SK-N-SH treated with all-trans-retinoic acid at 6 μM for 48 hours (cell line): ENCODE results near the gene ABCA13.

Source experiments
- ARNTL ChIP-seq: fragments of 450-650 bp; formaldehyde crosslinking; IDR thresholded peaks from 2 replicates; pipeline ENCODE4 v1.5.0; 2020; ENCODE audit warnings: low read depth, mild to moderate bottlenecking, moderate library complexity, borderline replicate concordance
- BACH2 ChIP-seq: fragments of 250-450 bp; sonication (Bioruptor Pico); IDR thresholded peaks from 2 replicates; pipeline ENCODE4 v1.9.0; 2021; ENCODE audit warnings: mild to moderate bottlenecking, borderline replicate concordance
- CSDC2 ChIP-seq: fragments of 250-450 bp; sonication (Bioruptor Pico); IDR thresholded peaks from 2 replicates; pipeline ENCODE4 v1.5.0; 2020; ENCODE audit warnings: mild to moderate bottlenecking, moderate library complexity
- PPARA ChIP-seq: fragments of 250-450 bp; sonication (Bioruptor Pico); IDR thresholded peaks from 2 replicates; pipeline ENCODE4 v1.5.0; 2020; ENCODE audit warnings: mild to moderate bottlenecking, borderline replicate concordance
- RARB ChIP-seq: fragments of 250-450 bp; sonication (Bioruptor Pico); IDR thresholded peaks from 2 replicates; pipeline ENCODE4 v1.8.0; 2021; ENCODE audit warnings: mild to moderate bottlenecking, moderate library complexity
- SNAI2 ChIP-seq: fragments of 250-450 bp; sonication (Bioruptor Pico); IDR thresholded peaks from 2 replicates; pipeline ENCODE4 v1.5.0; 2020; ENCODE audit warnings: mild to moderate bottlenecking, moderate library complexity
- TOX ChIP-seq: fragments of 250-450 bp; sonication (Bioruptor Pico); IDR thresholded peaks from 2 replicates; pipeline ENCODE4 v1.8.0; 2021; ENCODE audit warnings: mild to moderate bottlenecking, moderate library complexity, borderline replicate concordance
- ZFP3 ChIP-seq: fragments of 250-450 bp; sonication (Bioruptor Pico); IDR thresholded peaks from 2 replicates; pipeline ENCODE4 v1.5.0; 2020; ENCODE audit warnings: mild to moderate bottlenecking, moderate library complexity
- ZFP30 ChIP-seq: fragments of 450-650 bp; formaldehyde crosslinking; IDR thresholded peaks from 2 replicates; pipeline ENCODE4 v1.5.0; 2022; ENCODE audit warnings: mild to moderate bottlenecking, moderate library complexity
- ZNF8 ChIP-seq: fragments of 450-650 bp; formaldehyde crosslinking; IDR thresholded peaks from 2 replicates; pipeline ENCODE4 v1.5.0; 2020; ENCODE audit warnings: mild to moderate bottlenecking, moderate library complexity
- TF ChIP-seq, protein P1 (sequence below): fragments of 250-450 bp; sonication (Bioruptor Pico); IDR thresholded peaks from 2 replicates; pipeline ENCODE4 v1.8.0; 2020; ENCODE audit warnings: mild to moderate bottlenecking, moderate library complexity, borderline replicate concordance
- TF ChIP-seq, protein P2 (sequence below): fragments of 250-450 bp; sonication (Bioruptor Pico); IDR thresholded peaks from 2 replicates; pipeline ENCODE4 v1.5.0; 2020; ENCODE audit warnings: mild to moderate bottlenecking, moderate library complexity
- TF ChIP-seq, protein P3 (sequence below): fragments of 250-450 bp; sonication (Bioruptor Pico); IDR thresholded peaks from 2 replicates; pipeline ENCODE4 v1.5.1; 2020; ENCODE audit warnings: low read depth, mild to moderate bottlenecking, moderate library complexity

GRCh38 chr7:48183370-48183743 lies 12.1 kb downstream of the ABCA13 start:
- TF ChIP-seq PPARA (no peak), ARNTL (CRISPR knock-in tag) (no peak), BACH2 (no peak), ZFP3 (no peak), TOX (CRISPR knock-in tag) (no peak), RARB (no peak), ZFP30 (CRISPR knock-in tag) (no peak), SNAI2 (no peak), CSDC2 (CRISPR knock-in tag) (no peak), ZNF8 (no peak)
- TF ChIP-seq, protein P1, sequence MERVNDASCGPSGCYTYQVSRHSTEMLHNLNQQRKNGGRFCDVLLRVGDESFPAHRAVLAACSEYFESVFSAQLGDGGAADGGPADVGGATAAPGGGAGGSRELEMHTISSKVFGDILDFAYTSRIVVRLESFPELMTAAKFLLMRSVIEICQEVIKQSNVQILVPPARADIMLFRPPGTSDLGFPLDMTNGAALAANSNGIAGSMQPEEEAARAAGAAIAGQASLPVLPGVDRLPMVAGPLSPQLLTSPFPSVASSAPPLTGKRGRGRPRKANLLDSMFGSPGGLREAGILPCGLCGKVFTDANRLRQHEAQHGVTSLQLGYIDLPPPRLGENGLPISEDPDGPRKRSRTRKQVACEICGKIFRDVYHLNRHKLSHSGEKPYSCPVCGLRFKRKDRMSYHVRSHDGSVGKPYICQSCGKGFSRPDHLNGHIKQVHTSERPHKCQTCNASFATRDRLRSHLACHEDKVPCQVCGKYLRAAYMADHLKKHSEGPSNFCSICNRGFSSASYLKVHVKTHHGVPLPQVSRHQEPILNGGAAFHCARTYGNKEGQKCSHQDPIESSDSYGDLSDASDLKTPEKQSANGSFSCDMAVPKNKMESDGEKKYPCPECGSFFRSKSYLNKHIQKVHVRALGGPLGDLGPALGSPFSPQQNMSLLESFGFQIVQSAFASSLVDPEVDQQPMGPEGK (CRISPR knock-in tag): no peak
- TF ChIP-seq, protein P2, sequence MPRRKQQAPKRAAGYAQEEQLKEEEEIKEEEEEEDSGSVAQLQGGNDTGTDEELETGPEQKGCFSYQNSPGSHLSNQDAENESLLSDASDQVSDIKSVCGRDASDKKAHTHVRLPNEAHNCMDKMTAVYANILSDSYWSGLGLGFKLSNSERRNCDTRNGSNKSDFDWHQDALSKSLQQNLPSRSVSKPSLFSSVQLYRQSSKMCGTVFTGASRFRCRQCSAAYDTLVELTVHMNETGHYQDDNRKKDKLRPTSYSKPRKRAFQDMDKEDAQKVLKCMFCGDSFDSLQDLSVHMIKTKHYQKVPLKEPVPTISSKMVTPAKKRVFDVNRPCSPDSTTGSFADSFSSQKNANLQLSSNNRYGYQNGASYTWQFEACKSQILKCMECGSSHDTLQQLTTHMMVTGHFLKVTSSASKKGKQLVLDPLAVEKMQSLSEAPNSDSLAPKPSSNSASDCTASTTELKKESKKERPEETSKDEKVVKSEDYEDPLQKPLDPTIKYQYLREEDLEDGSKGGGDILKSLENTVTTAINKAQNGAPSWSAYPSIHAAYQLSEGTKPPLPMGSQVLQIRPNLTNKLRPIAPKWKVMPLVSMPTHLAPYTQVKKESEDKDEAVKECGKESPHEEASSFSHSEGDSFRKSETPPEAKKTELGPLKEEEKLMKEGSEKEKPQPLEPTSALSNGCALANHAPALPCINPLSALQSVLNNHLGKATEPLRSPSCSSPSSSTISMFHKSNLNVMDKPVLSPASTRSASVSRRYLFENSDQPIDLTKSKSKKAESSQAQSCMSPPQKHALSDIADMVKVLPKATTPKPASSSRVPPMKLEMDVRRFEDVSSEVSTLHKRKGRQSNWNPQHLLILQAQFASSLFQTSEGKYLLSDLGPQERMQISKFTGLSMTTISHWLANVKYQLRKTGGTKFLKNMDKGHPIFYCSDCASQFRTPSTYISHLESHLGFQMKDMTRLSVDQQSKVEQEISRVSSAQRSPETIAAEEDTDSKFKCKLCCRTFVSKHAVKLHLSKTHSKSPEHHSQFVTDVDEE: no peak
- TF ChIP-seq, protein P3, sequence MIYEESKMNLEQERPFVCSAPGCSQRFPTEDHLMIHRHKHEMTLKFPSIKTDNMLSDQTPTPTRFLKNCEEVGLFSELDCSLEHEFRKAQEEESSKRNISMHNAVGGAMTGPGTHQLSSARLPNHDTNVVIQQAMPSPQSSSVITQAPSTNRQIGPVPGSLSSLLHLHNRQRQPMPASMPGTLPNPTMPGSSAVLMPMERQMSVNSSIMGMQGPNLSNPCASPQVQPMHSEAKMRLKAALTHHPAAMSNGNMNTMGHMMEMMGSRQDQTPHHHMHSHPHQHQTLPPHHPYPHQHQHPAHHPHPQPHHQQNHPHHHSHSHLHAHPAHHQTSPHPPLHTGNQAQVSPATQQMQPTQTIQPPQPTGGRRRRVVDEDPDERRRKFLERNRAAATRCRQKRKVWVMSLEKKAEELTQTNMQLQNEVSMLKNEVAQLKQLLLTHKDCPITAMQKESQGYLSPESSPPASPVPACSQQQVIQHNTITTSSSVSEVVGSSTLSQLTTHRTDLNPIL (CRISPR knock-in tag): no peak
